HEK293 (cell line): ENCODE data around the gene BLOC1S4.
"Not testable (repeated sequence)": the region's sequence is repeated elsewhere in the genome, so short reads cannot be mapped to it uniquely, and the experiment has no call there.

ENCODE experiments used
- CTCF ChIA-PET: fragments of 350-600 bp; formaldehyde crosslinking; extraction: SDS; loops from one replicate; lab custom pipeline; 2021; ENCODE audit warnings: antibody characterized with exemption; lab: Yijun Ruan, JAX
- POLR2A ChIA-PET: fragments of 300-600 bp; formaldehyde crosslinking; extraction: SDS; loops from one replicate; lab custom pipeline; 2020; ENCODE audit warnings: antibody characterized with exemption, inconsistent platforms; lab: Yijun Ruan, JAX
- H3K27ac ChIP-seq: fragments of 200-500 bp; sonication (Bioruptor generic); 2 replicates; pipeline ENCODE4 v1.5.1; 2014; ENCODE audit warnings: low read depth, low read length, control low read depth, inconsistent platforms; ENCODE audit errors: extremely low read depth
- H3K36me3 ChIP-seq, 2 experiments: fragments of 200-500 bp in 1 of 2; sonication (Bioruptor generic) in 1 of 2; 1 replicate in 1 of 2; 2 replicates in 1 of 2; pipeline ENCODE4 v1.5.1; 2014 to 2017; ENCODE audit warnings: inconsistent platforms in 2 of 2, low read length in 2 of 2; ENCODE audit not compliant: control insufficient read depth in 2 of 2, insufficient read depth in 1 of 2
- H3K4me1 ChIP-seq: fragments of 200-500 bp; sonication (Bioruptor generic); 2 replicates; pipeline ENCODE4 v1.5.1; 2014; ENCODE audit warnings: mild to moderate bottlenecking, low read length, inconsistent platforms; ENCODE audit not compliant: control insufficient read depth, insufficient read depth
- H3K4me3 ChIP-seq: 2 replicates; pipeline ENCODE4 v1.5.1; 2011; ENCODE audit warnings: low read depth, mild to moderate bottlenecking, control low read depth, low read length, moderate library complexity
- H3K9me3 ChIP-seq: fragments of 200-500 bp; sonication (Bioruptor generic); 2 replicates; pipeline ENCODE4 v1.5.1; 2014; ENCODE audit warnings: low read depth, low read length, inconsistent platforms; ENCODE audit not compliant: control insufficient read depth, insufficient read depth
- GLIS2 ChIP-seq: fragments of 450-650 bp; formaldehyde crosslinking; IDR thresholded peaks from 2 replicates; pipeline ENCODE4 v1.5.1; 2016; ENCODE audit warnings: missing biosample characterization, missing genetic modification characterization
- KLF7 ChIP-seq: fragments of 450-650 bp; formaldehyde crosslinking; IDR thresholded peaks from 2 replicates; pipeline ENCODE4 v1.5.1; 2016; ENCODE audit warnings: missing biosample characterization, missing genetic modification characterization, borderline replicate concordance
- MZF1 ChIP-seq: fragments of 450-650 bp; formaldehyde crosslinking; IDR thresholded peaks from 2 replicates; pipeline ENCODE4 v1.5.1; 2017; ENCODE audit warnings: missing biosample characterization, missing genetic modification characterization, borderline replicate concordance
- SP2 ChIP-seq: fragments of 450-650 bp; formaldehyde crosslinking; IDR thresholded peaks from 2 replicates; pipeline ENCODE4 v1.5.1; 2016; ENCODE audit warnings: missing biosample characterization, missing genetic modification characterization
- ZBTB17 ChIP-seq: fragments of 450-650 bp; formaldehyde crosslinking; IDR thresholded peaks from 2 replicates; pipeline ENCODE4 v1.5.1; 2016; ENCODE audit warnings: missing biosample characterization, missing genetic modification characterization
- ZFP41 ChIP-seq: fragments of 450-650 bp; formaldehyde crosslinking; IDR thresholded peaks from 2 replicates; pipeline ENCODE4 v1.5.1; 2016; ENCODE audit warnings: missing biosample characterization, missing genetic modification characterization, borderline replicate concordance
- ZNF19 ChIP-seq: fragments of 450-650 bp; formaldehyde crosslinking; IDR thresholded peaks from 2 replicates; pipeline ENCODE4; 2016; ENCODE audit warnings: missing biosample characterization, missing genetic modification characterization, low read depth
- ZNF394 ChIP-seq: fragments of 450-650 bp; formaldehyde crosslinking; IDR thresholded peaks from 2 replicates; pipeline ENCODE4 v1.5.1; 2016; ENCODE audit warnings: missing biosample characterization, missing genetic modification characterization, mild to moderate bottlenecking, moderate library complexity, borderline replicate concordance
- ZNF600 ChIP-seq: fragments of 450-650 bp; formaldehyde crosslinking; IDR thresholded peaks from 2 replicates; pipeline ENCODE4 v1.5.1; 2016; ENCODE audit warnings: missing biosample characterization, missing genetic modification characterization
- ZNF843 ChIP-seq: fragments of 450-650 bp; formaldehyde crosslinking; IDR thresholded peaks from 2 replicates; pipeline ENCODE4 v1.5.1; 2016; ENCODE audit warnings: missing biosample characterization, missing genetic modification characterization
- TF ChIP-seq, protein P1 (sequence below): fragments of 450-650 bp; formaldehyde crosslinking; IDR thresholded peaks from 2 replicates; pipeline ENCODE4 v1.5.1; 2016; ENCODE audit warnings: missing biosample characterization, missing genetic modification characterization, borderline replicate concordance
- TF ChIP-seq, protein P2 (sequence below): fragments of 450-650 bp; formaldehyde crosslinking; IDR thresholded peaks from 2 replicates; pipeline ENCODE4 v1.5.1; 2016; ENCODE audit warnings: missing biosample characterization, missing genetic modification characterization
- TF ChIP-seq, protein P3 (sequence below): fragments of 450-650 bp; formaldehyde crosslinking; IDR thresholded peaks from 2 replicates; pipeline ENCODE4 v1.5.1; 2017; ENCODE audit warnings: missing biosample characterization, mild to moderate bottlenecking, missing genetic modification characterization, moderate library complexity

BLOC1S4 gene

DNA sequence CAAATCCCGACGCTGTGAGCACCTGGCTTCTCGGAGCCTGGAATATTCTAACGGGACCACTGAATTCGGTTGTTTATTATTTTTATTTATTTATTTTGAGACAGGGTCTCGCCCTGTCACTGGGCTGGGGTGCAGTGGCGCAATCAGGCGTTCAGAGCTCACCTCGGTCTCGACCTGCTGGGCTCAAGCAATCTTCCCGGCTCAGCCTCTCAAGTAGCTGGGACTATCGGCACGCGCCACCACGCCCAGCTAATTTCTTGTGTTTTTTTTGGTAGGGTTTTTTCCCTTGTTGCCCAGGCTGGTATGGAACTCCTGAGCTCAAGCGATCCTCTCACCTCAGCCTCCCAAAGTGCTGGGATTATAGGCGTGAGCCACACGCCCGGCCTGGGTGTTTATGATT lies 43.8 kb upstream of the BLOC1S4 start:
- ChIA-PET POLR2A (interaction anchor here (1.9 kb wide), 1 partner anchor 8 kb away, joined by 17 read pairs; no protein-coding TSS in a partner anchor), CTCF (interaction anchor here (1.9 kb wide), 1 partner anchor 8 kb away, joined by 7 read pairs; no protein-coding TSS in a partner anchor)
- no peak overlapping the region for H3K4me3 ChIP-seq
- H3K36me3 ChIP-seq, result peaks cover 0 to 22% of the 10 kb centered on the region in 2 experiments; a peak in 2 of 3 replicates
- no peak for TF ChIP-seq GLIS2 (tag by site-specific recombination)
- TF ChIP-seq ZNF600, result no peak
- no peak for TF ChIP-seq ZNF843 (tag by site-specific recombination)
- no peak for TF ChIP-seq ZFP41
- no peak for TF ChIP-seq ZNF19
- TF ChIP-seq, protein P1, sequence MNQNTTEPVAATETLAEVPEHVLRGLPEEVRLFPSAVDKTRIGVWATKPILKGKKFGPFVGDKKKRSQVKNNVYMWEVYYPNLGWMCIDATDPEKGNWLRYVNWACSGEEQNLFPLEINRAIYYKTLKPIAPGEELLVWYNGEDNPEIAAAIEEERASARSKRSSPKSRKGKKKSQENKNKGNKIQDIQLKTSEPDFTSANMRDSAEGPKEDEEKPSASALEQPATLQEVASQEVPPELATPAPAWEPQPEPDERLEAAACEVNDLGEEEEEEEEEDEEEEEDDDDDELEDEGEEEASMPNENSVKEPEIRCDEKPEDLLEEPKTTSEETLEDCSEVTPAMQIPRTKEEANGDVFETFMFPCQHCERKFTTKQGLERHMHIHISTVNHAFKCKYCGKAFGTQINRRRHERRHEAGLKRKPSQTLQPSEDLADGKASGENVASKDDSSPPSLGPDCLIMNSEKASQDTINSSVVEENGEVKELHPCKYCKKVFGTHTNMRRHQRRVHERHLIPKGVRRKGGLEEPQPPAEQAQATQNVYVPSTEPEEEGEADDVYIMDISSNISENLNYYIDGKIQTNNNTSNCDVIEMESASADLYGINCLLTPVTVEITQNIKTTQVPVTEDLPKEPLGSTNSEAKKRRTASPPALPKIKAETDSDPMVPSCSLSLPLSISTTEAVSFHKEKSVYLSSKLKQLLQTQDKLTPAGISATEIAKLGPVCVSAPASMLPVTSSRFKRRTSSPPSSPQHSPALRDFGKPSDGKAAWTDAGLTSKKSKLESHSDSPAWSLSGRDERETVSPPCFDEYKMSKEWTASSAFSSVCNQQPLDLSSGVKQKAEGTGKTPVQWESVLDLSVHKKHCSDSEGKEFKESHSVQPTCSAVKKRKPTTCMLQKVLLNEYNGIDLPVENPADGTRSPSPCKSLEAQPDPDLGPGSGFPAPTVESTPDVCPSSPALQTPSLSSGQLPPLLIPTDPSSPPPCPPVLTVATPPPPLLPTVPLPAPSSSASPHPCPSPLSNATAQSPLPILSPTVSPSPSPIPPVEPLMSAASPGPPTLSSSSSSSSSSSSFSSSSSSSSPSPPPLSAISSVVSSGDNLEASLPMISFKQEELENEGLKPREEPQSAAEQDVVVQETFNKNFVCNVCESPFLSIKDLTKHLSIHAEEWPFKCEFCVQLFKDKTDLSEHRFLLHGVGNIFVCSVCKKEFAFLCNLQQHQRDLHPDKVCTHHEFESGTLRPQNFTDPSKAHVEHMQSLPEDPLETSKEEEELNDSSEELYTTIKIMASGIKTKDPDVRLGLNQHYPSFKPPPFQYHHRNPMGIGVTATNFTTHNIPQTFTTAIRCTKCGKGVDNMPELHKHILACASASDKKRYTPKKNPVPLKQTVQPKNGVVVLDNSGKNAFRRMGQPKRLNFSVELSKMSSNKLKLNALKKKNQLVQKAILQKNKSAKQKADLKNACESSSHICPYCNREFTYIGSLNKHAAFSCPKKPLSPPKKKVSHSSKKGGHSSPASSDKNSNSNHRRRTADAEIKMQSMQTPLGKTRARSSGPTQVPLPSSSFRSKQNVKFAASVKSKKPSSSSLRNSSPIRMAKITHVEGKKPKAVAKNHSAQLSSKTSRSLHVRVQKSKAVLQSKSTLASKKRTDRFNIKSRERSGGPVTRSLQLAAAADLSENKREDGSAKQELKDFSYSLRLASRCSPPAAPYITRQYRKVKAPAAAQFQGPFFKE (tag by site-specific recombination), result no peak
- TF ChIP-seq, protein P2, sequence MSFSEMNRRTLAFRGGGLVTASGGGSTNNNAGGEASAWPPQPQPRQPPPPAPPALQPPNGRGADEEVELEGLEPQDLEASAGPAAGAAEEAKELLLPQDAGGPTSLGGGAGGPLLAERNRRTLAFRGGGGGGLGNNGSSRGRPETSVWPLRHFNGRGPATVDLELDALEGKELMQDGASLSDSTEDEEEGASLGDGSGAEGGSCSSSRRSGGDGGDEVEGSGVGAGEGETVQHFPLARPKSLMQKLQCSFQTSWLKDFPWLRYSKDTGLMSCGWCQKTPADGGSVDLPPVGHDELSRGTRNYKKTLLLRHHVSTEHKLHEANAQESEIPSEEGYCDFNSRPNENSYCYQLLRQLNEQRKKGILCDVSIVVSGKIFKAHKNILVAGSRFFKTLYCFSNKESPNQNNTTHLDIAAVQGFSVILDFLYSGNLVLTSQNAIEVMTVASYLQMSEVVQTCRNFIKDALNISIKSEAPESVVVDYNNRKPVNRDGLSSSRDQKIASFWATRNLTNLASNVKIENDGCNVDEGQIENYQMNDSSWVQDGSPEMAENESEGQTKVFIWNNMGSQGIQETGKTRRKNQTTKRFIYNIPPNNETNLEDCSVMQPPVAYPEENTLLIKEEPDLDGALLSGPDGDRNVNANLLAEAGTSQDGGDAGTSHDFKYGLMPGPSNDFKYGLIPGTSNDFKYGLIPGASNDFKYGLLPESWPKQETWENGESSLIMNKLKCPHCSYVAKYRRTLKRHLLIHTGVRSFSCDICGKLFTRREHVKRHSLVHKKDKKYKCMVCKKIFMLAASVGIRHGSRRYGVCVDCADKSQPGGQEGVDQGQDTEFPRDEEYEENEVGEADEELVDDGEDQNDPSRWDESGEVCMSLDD (tag by site-specific recombination), result no peak
- no peaks in the 10 kb centered on the region for H3K9me3 ChIP-seq
- no peak overlapping the region for H3K27ac ChIP-seq
- H3K4me1 ChIP-seq, result no peaks in the 10 kb centered on the region

DNA sequence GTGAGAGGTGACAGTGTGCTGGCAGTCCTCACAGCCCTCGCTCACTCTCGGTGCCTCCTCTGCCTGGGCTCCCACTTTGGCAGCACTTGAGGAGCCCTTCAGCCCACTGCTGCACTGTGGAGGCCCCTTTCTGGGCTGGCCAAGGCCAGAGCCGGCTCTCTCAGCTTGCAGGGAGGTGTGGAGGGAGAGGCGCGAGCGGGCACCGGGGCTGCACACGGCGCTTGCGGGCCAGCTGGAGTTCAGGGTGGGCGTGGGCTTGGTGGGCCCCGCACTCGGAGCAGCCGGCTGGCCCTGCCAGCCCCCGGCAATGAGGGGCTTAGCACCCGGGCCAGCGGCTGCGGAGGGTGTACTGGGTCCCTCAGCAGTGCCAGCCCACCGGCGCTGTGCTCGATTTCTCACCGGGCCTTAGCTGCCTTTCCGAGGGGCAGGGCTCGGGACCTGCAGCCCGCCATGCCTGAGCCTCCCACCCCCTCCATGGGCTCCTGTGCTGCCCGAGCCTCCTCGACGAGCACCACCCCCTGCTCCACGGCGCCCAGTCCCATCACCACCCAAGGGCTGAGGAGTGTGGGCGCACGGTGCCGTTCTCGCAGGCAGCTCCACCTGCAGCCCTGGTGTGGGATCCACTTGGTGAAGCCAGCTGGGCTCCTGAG lies 43.3 kb upstream of the BLOC1S4 start:
- H3K27ac ChIP-seq, result not testable (repeated sequence)

DNA sequence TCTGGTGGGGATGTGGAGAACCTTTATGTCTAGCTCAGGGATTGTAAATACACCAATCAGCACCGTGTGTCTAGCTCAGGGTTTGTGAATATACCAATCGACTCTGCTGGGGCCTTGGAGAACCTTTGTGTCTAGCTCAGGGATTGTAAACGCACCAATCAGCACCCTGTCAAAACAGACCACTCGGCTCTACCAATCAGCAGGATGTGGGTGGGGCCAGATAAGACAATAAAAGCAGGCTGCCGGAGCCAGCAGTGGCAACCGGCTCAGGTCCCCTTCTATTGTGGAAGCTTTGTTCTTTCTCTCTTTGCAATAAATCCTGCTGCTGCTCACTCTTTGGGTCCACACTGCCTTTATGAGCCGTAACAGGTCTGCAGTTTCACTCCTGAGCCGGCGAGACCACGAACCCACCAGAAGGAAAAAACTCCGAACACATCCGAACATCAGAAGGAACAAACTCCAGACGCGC lies 42.7 kb upstream of the BLOC1S4 start:
- ChIA-PET CTCF (interaction anchor here (1.9 to 2.8 kb wide), 2 partner anchors 9 to 200 kb away, joined by 7 to 9 read pairs; no protein-coding TSS in a partner anchor), POLR2A (interaction anchor here (0.6 to 1.9 kb wide), 13 partner anchors 9 to 371 kb away, joined by 3 to 17 read pairs (median 4); partner anchors contain the start of genes MAN2B2, MRFAP1 and MRFAP1L1)
- peak overlapping the region; percentile 48; the same call in 1 of the 2 replicates for H3K27ac ChIP-seq
- TF ChIP-seq, protein P3, sequence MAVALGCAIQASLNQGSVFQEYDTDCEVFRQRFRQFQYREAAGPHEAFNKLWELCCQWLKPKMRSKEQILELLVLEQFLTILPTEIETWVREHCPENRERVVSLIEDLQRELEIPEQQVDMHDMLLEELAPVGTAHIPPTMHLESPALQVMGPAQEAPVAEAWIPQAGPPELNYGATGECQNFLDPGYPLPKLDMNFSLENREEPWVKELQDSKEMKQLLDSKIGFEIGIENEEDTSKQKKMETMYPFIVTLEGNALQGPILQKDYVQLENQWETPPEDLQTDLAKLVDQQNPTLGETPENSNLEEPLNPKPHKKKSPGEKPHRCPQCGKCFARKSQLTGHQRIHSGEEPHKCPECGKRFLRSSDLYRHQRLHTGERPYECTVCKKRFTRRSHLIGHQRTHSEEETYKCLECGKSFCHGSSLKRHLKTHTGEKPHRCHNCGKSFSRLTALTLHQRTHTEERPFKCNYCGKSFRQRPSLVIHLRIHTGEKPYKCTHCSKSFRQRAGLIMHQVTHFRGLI, result 0 out of 2 replicates have a peak, but pooled peaks have one; percentile 17
- 0 out of 2 replicates have a peak, but pooled peaks have one; percentile 16 for TF ChIP-seq ZBTB17 (tag by site-specific recombination)
- TF ChIP-seq KLF7 (tag by site-specific recombination), result 0 out of 2 replicates have a peak, but pooled peaks have one; percentile 31
- TF ChIP-seq SP2 (tag by site-specific recombination), result peak; percentile 59
- TF ChIP-seq ZNF394, result peak; percentile 15; the same call in 1 of the 2 replicates
- peak; percentile 60; the same call in 1 of the 2 replicates for TF ChIP-seq MZF1 (tag by site-specific recombination)
- not testable (repeated sequence) for H3K9me3 ChIP-seq, H3K4me1 ChIP-seq
- peaks cover 0 to 24% of the 10 kb centered on the region in 2 experiments; a peak in 2 of 3 replicates for H3K36me3 ChIP-seq
- H3K4me3 ChIP-seq, result peak overlapping the region; percentile 52

More for the DNA sequence above, 43.3 kb upstream of the BLOC1S4 start:
- not testable (repeated sequence) for H3K4me3 ChIP-seq, H3K4me1 ChIP-seq, H3K9me3 ChIP-seq
- peaks cover 0 to 24% of the 10 kb centered on the region in 2 experiments; a peak in 2 of 3 replicates for H3K36me3 ChIP-seq
- CTCF ChIA-PET, result interaction anchor here (1.9 kb wide), 1 partner anchor 8 kb away, joined by 7 read pairs; no protein-coding TSS in a partner anchor
- POLR2A ChIA-PET, result interaction anchor here (0.9 to 1.9 kb wide), 11 partner anchors 9 to 371 kb away, joined by 3 to 17 read pairs (median 4); partner anchors contain the start of genes MAN2B2, MRFAP1 and MRFAP1L1
